ENCODE results near the gene FAM209B.

- TF ChIP-seq POLR2AphosphoS5 (IDR thresholded peaks at IDR 0.05; ENCODE audit: low read depth, low read length), result no peak
- no peak for TF ChIP-seq POLR2A (IDR thresholded peaks at IDR 0.05; ENCODE audit: low read depth, low read length)
- no peak for TF ChIP-seq TAF1 (IDR thresholded peaks at IDR 0.05; ENCODE audit: borderline replicate concordance, low read depth, low read length)
These were observed 39.1 kb downstream of the FAM209B start for GRCh38 chr20:56572172-56572571.
